Stimulated activated naive B cell treated with anti-CD40 and anti-IgM and Interleukin-4, amounts not matched to agents 10 μg/mL and 1 μg/mL and 100 μg/mL, for 72 hours (primary cell): ENCODE measurements around the gene POLR2E.
A peak's percentile ranks its signal among the peaks of the same experiment; 100 is the strongest.

ENCODE experiments used
- ATAC-seq, 2 donors: fragments of 150-1000 bp; cut with Tn5 transposase; replicated peaks; 2 replicates each; pipeline ENCODE4 v1.10.0; 2021; ENCODE audit warnings: moderate library complexity in 1 of 2
- DNase-seq: peaks from one replicate; pipeline ENCODE4 v3.0.0; 2021
- H3K27ac Mint-ChIP-seq: one replicate; pipeline ENCODE4 v1.8.0; 2022; ENCODE audit warnings: mild to moderate bottlenecking, mixed read lengths
- H3K27me3 Mint-ChIP-seq, 2 donors: one replicate each; pipeline ENCODE4 v1.8.0; 2022; ENCODE audit warnings: mixed read lengths in 2 of 2
- H3K36me3 Mint-ChIP-seq, 2 donors: one replicate each; pipeline ENCODE4 v1.8.0; 2022; ENCODE audit warnings: mixed read lengths in 2 of 2, mild to moderate bottlenecking in 1 of 2
- H3K4me1 Mint-ChIP-seq, 2 donors: one replicate each; pipeline ENCODE4 v1.8.0; 2022; ENCODE audit warnings: mixed read lengths in 2 of 2, mild to moderate bottlenecking in 1 of 2
- H3K4me3 Mint-ChIP-seq, 2 donors: one replicate each; pipeline ENCODE4 v1.8.0; 2022; ENCODE audit warnings: mild to moderate bottlenecking in 2 of 2, mixed read lengths in 2 of 2, moderate library complexity in 1 of 2
- H3K9me3 Mint-ChIP-seq, 2 donors: one replicate each; pipeline ENCODE4 v1.8.0; 2022; ENCODE audit warnings: mixed read lengths in 2 of 2, mild to moderate bottlenecking in 1 of 2

The POLR2E gene

GRCh38 chr19:1110809-1111640 is 15.8 kb upstream of the POLR2E start:
- no peaks in the 10 kb centered on the region for H3K9me3 Mint-ChIP-seq
- H3K27me3 Mint-ChIP-seq = no peaks in the 10 kb centered on the region
- H3K36me3 Mint-ChIP-seq = peaks cover 8 to 23% of the 10 kb centered on the region in 2 donors
- H3K4me1 Mint-ChIP-seq = peaks cover 1 to 20% of the 10 kb centered on the region in 2 donors
- DNase-seq = no peak
- peak overlapping the region; percentile 5 for H3K27ac Mint-ChIP-seq
- no peak overlapping the region for H3K4me3 Mint-ChIP-seq
- ATAC-seq = no peak

GRCh38 chr19:1109697-1110671 is 14.8 kb upstream of the POLR2E start:
- H3K4me3 Mint-ChIP-seq = no peak overlapping the region
- H3K4me1 Mint-ChIP-seq = peaks cover 4 to 26% of the 10 kb centered on the region in 2 donors
- DNase-seq (no peak), ATAC-seq (no peak)
- no peaks in the 10 kb centered on the region for H3K27me3 Mint-ChIP-seq
- no peaks in the 10 kb centered on the region for H3K9me3 Mint-ChIP-seq
- no peak overlapping the region for H3K27ac Mint-ChIP-seq
- H3K36me3 Mint-ChIP-seq = peaks cover 14 to 24% of the 10 kb centered on the region in 2 donors

- H3K9me3 Mint-ChIP-seq = no peaks in the 10 kb centered on the region
- H3K4me3 Mint-ChIP-seq = no peak overlapping the region
- no peak for DNase-seq
- peaks cover 15 to 21% of the 10 kb centered on the region in 2 donors for H3K36me3 Mint-ChIP-seq
- peak overlapping the region; percentile 20 for H3K27ac Mint-ChIP-seq
- ATAC-seq = no peak
- H3K27me3 Mint-ChIP-seq = no peaks in the 10 kb centered on the region
- peaks cover 4 to 26% of the 10 kb centered on the region in 2 donors for H3K4me1 Mint-ChIP-seq
These were observed 13.9 kb upstream of the POLR2E start for GRCh38 chr19:1109032-1109551.

GRCh38 chr19:1108291-1109031 is 13.3 kb upstream of the POLR2E start:
- H3K9me3 Mint-ChIP-seq = no peaks in the 10 kb centered on the region
- H3K4me3 Mint-ChIP-seq = no peak overlapping the region
- DNase-seq (no peak), ATAC-seq (no peak)
- H3K36me3 Mint-ChIP-seq = peaks cover 15 to 20% of the 10 kb centered on the region in 2 donors
- H3K4me1 Mint-ChIP-seq = peaks cover 3 to 24% of the 10 kb centered on the region in 2 donors
- no peak overlapping the region for H3K27ac Mint-ChIP-seq
- H3K27me3 Mint-ChIP-seq = no peaks in the 10 kb centered on the region

- Mint-ChIP-seq H3K27ac (no peak overlapping the region), H3K4me3 (no peak overlapping the region), H3K9me3 (no peaks in the 10 kb centered on the region), H3K36me3 (peaks cover 15% of the 10 kb centered on the region in 2 donors), H3K4me1 (peaks cover 5 to 26% of the 10 kb centered on the region in 2 donors), H3K27me3 (no peaks in the 10 kb centered on the region)
- ATAC-seq (no peak), DNase-seq (no peak)
These were observed 12.6 kb upstream of the POLR2E start for GRCh38 chr19:1107661-1108261.

GRCh38 chr19:1106841-1107660 is 11.9 kb upstream of the POLR2E start:
- ATAC-seq (no peak), DNase-seq (no peak)
- Mint-ChIP-seq H3K4me3 (no peak overlapping the region), H3K9me3 (no peaks in the 10 kb centered on the region), H3K4me1 (peaks cover 11 to 31% of the 10 kb centered on the region in 2 donors), H3K36me3 (peaks cover 15% of the 10 kb centered on the region in 2 donors), H3K27me3 (no peaks in the 10 kb centered on the region), H3K27ac (peak overlapping the region; percentile 77)

- ATAC-seq = no peak
- peaks cover 14 to 15% of the 10 kb centered on the region in 2 donors for H3K36me3 Mint-ChIP-seq
- H3K4me3 Mint-ChIP-seq = peak overlapping the region; percentile 35 to 81
- H3K4me1 Mint-ChIP-seq = peaks cover 17 to 39% of the 10 kb centered on the region in 2 donors
- no peaks in the 10 kb centered on the region for H3K9me3 Mint-ChIP-seq
- H3K27me3 Mint-ChIP-seq = no peaks in the 10 kb centered on the region
- DNase-seq = no peak
- H3K27ac Mint-ChIP-seq = peak overlapping the region; percentile 77
These were observed 11.0 kb upstream of the POLR2E start for GRCh38 chr19:1105873-1106840.

- H3K4me1 Mint-ChIP-seq = peaks cover 17 to 44% of the 10 kb centered on the region in 2 donors
- H3K36me3 Mint-ChIP-seq = peaks cover 15% of the 10 kb centered on the region in 2 donors
- peak overlapping the region; percentile 81 to 86 for H3K4me3 Mint-ChIP-seq
- peak overlapping the region; percentile 79 for H3K27ac Mint-ChIP-seq
- ATAC-seq = no peak
- H3K9me3 Mint-ChIP-seq = no peaks in the 10 kb centered on the region
- no peaks in the 10 kb centered on the region for H3K27me3 Mint-ChIP-seq
- DNase-seq = no peak
These were observed 10.1 kb upstream of the POLR2E start for GRCh38 chr19:1105008-1105872.

GRCh38 chr19:1104311-1105007 is 9.3 kb upstream of the POLR2E start:
- H3K4me1 Mint-ChIP-seq = peaks cover 21 to 52% of the 10 kb centered on the region in 2 donors
- peak overlapping the region; percentile 81 to 86 for H3K4me3 Mint-ChIP-seq
- peaks cover 19 to 20% of the 10 kb centered on the region in 2 donors for H3K36me3 Mint-ChIP-seq
- peaks cover 2 to 4% of the 10 kb centered on the region in 2 donors for H3K9me3 Mint-ChIP-seq
- ATAC-seq (peak; percentile 48 to 54), DNase-seq (peak; percentile 70)
- H3K27me3 Mint-ChIP-seq = no peaks in the 10 kb centered on the region
- peak overlapping the region; percentile 79 for H3K27ac Mint-ChIP-seq

GRCh38 chr19:1103708-1104310 is 8.6 kb upstream of the POLR2E start, which contains the start of gene GPX4:
GPX4 (plus strand) TSS chr19:1103994; CDS start chr19:1104044, 50 bp downstream.
- H3K27ac Mint-ChIP-seq = peak within 1 kb of the TSS; percentile 81
- ATAC-seq (peak; percentile 74 to 85), DNase-seq (peak; percentile 96)
- H3K36me3 Mint-ChIP-seq = peaks cover 19 to 20% of the 10 kb centered on the region in 2 donors
- peak within 1 kb of the TSS; percentile 81 to 86 for H3K4me3 Mint-ChIP-seq
- no peaks in the 10 kb centered on the region for H3K27me3 Mint-ChIP-seq
- peaks cover 24 to 59% of the 10 kb centered on the region in 2 donors for H3K4me1 Mint-ChIP-seq
- H3K9me3 Mint-ChIP-seq = peaks cover 3 to 4% of the 10 kb centered on the region in 2 donors
